ENCODE data around the gene OR2V1. TPM values are rescaled to one million over a fixed set of nuclear protein-coding genes. Genes with fewer than 3 reads are reported as not detected.

OR2V1 gene
- total and polyA plus RNA-seq, 12 donors, result not detected

- H3K9me3 ChIP-seq (replicated peaks in 1 of 3), result no peaks in the 10 kb centered on the region
- no peak for DNase-seq
- TF ChIP-seq CTCF (IDR thresholded peaks at IDR 0.05), result no peak
- no peak for TF ChIP-seq POLR2A (IDR thresholded peaks at IDR 0.05)
- no peak overlapping the region for H3K27ac ChIP-seq
- H3K27me3 ChIP-seq, result peaks cover 7% of the 10 kb centered on the region
- H3K4me3 ChIP-seq, result no peak overlapping the region
- 55 to 72% (median 67%) methylated on average over 7 of the region's 7 CpGs for WGBS, 4 donors
- intact Hi-C loops (cut with DNase I), result no loop called here
- no peaks in the 10 kb centered on the region for H3K36me3 ChIP-seq (replicated peaks in 1 of 2)
- H3K4me1 ChIP-seq (replicated peaks in 1 of 2), result no peaks in the 10 kb centered on the region
These were observed 38.5 kb downstream of the OR2V1 start for GRCh38 chr5:181092428-181092827.

GRCh38 chr5:181088289-181088688 lies 42.7 kb downstream of the OR2V1 start:
- intact Hi-C loops (cut with DNase I), result no loop called here
- TF ChIP-seq POLR2A (IDR thresholded peaks at IDR 0.05) (no peak), CTCF (IDR thresholded peaks at IDR 0.05) (no peak)

DNA sequence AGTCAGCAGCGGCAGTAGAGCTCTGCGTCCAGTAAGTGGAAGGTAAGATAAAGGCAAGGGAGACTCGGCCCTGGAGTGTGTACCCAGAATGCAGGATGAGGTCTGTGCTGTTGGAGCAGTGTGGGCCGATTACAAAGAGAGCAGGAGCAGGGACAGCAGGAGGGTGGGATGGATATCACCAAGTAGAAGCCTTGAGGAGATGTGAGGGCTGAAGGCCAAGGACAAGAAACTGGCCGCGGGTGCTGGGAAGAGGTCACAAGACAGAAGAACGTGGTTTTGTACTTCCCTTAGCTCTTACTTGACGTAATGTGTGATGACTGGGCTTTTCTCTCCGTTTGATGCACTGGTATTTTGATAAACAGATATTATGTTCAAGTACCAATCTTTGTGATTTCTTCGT lies 43.7 kb downstream of the OR2V1 start:
- Histone ChIP-seq H3K4me3 (no peak overlapping the region), H3K36me3 (replicated peaks in 1 of 2) (no peaks in the 10 kb centered on the region), H3K4me1 (replicated peaks in 1 of 2) (no peaks in the 10 kb centered on the region), H3K27me3 (no peaks in the 10 kb centered on the region), H3K27ac (no peak overlapping the region), H3K9me3 (replicated peaks in 1 of 3) (no peaks in the 10 kb centered on the region)
- 58 to 67% (median 61%) methylated on average over 10 of the region's 10 CpGs for WGBS, 4 donors
- DNase-seq, result no peak
- no peak for TF ChIP-seq POLR2A (IDR thresholded peaks at IDR 0.05)
- no peak for TF ChIP-seq CTCF (IDR thresholded peaks at IDR 0.05)
- intact Hi-C loops (cut with DNase I), result no loop called here

More at GRCh38 chr5:181088289-181088688, 42.7 kb downstream of the OR2V1 start:
- peaks cover under 1% of the 10 kb centered on the region for H3K27me3 ChIP-seq
- no peak overlapping the region for H3K4me3 ChIP-seq
- no peaks in the 10 kb centered on the region for H3K36me3 ChIP-seq (replicated peaks in 1 of 2)
- no peaks in the 10 kb centered on the region for H3K4me1 ChIP-seq (replicated peaks in 1 of 2)
- DNase-seq, result no peak
- H3K27ac ChIP-seq, result no peak overlapping the region
- WGBS, 4 donors, result 60 to 64% (median 61%) methylated on average over 10 of the region's 10 CpGs
- H3K9me3 ChIP-seq (replicated peaks in 1 of 3), result no peaks in the 10 kb centered on the region

DNA sequence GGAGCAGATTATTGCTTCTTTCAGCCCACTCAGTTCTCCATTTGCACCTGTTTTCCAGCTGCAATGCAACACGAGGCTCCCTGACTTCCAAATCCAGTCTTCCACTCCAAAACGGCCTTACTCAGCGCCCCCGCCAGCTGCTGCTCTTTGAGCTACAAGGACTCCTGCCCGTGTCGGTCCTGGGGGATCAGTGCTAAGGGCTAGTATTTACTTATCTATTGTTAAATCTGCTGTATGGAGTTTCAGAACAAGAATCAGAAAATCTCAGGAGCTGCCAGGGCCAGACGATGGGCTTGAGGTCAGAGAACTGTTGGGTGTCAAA lies 44.1 kb downstream of the OR2V1 start:
- peaks cover 4% of the 10 kb centered on the region for H3K27me3 ChIP-seq
- TF ChIP-seq POLR2A (IDR thresholded peaks at IDR 0.05) (no peak), CTCF (IDR thresholded peaks at IDR 0.05) (no peak)
- 56 to 73% (median 70%) methylated on average over 7 of the region's 7 CpGs for WGBS, 4 donors

More for the DNA sequence above, 44.1 kb downstream of the OR2V1 start:
- no peaks in the 10 kb centered on the region for H3K36me3 ChIP-seq (replicated peaks in 1 of 2)
- intact Hi-C loops (cut with DNase I), result no loop called here
- H3K4me3 ChIP-seq, result no peak overlapping the region
- no peak for DNase-seq
- H3K9me3 ChIP-seq (replicated peaks in 1 of 3), result no peaks in the 10 kb centered on the region
- H3K4me1 ChIP-seq (replicated peaks in 1 of 2), result no peaks in the 10 kb centered on the region
- H3K27ac ChIP-seq, result no peak overlapping the region
